Lower lobe of right lung (tissue), 2 donors: ENCODE measurements around the gene WWP2. TPM values are rescaled to one million over a fixed set of nuclear protein-coding genes. Genes with fewer than 3 reads are reported as not detected.

Source experiments
- ATAC-seq, 2 donors: fragments of 200-7000 bp; cut with Tn5 transposase; one replicate each; pipeline ENCODE4 v1.9.1; 2020 to 2022; ENCODE audit warnings: mild to moderate bottlenecking in 2 of 2, moderate library complexity in 2 of 2
- DNase-seq: peaks from one replicate; pipeline ENCODE4 v3.0.0-alpha.2; 2020
- H3K27ac ChIP-seq: fragments of 200-600 bp; one replicate; pipeline ENCODE4 v1.8.0; 2022
- H3K27me3 ChIP-seq: fragments of 200-600 bp; one replicate; pipeline ENCODE4 v1.8.0; 2022; ENCODE audit warnings: low read depth
- H3K36me3 ChIP-seq: fragments of 200-600 bp; one replicate; pipeline ENCODE4 v1.8.0; 2022; ENCODE audit warnings: mild to moderate bottlenecking
- H3K4me1 ChIP-seq: fragments of 200-600 bp; one replicate; pipeline ENCODE4 v1.8.0; 2022
- H3K4me3 ChIP-seq: fragments of 200-600 bp; one replicate; pipeline ENCODE4 v1.8.0; 2022; ENCODE audit warnings: mild to moderate bottlenecking
- H3K9me3 ChIP-seq: fragments of 200-600 bp; one replicate; pipeline ENCODE4 v1.8.0; 2022
- CTCF ChIP-seq: fragments of 200-600 bp; IDR thresholded peaks from one replicate; pipeline ENCODE4 v1.8.0; 2022; ENCODE audit warnings: antibody characterized with exemption, mild to moderate bottlenecking
- intact Hi-C: fragments of 100-400 bp; cut with DNase I; formaldehyde crosslinking; loops from one replicate; pipeline ENCODE4 v1.11.0; 2022
- total RNA-seq: library from RNA; stranded (reverse); fragmentation: NEBNext Ultra II Directional; extraction: Animal tissue kit (Norgen Biotek cat#: 25700); gene quantifications from one replicate; pipeline ENCODE4 v1.2.1, GENCODE V29; 2021
- donor health status: DM: no; HTN: yes; CAD: no; lungs with severe emphysema.

Gene WWP2
- total RNA-seq, 1 donor from 2014 or later: 83.7 TPM

GRCh38 chr16:69928856-69929400 is 166.8 kb downstream of the WWP2 start:
- Histone ChIP-seq H3K27me3 (no peaks in the 10 kb centered on the region), H3K4me3 (no peak overlapping the region), H3K27ac (no peak overlapping the region), H3K9me3 (no peaks in the 10 kb centered on the region), H3K36me3 (peaks cover 78% of the 10 kb centered on the region), H3K4me1 (no peaks in the 10 kb centered on the region)
- peak; percentile 14 for DNase-seq
- no peak for ATAC-seq
- TF ChIP-seq CTCF: no peak
- intact Hi-C loops: loop anchor here (10.0 kb wide), 1 partner anchor 134 kb away; no protein-coding TSS in a partner anchor

DNA sequence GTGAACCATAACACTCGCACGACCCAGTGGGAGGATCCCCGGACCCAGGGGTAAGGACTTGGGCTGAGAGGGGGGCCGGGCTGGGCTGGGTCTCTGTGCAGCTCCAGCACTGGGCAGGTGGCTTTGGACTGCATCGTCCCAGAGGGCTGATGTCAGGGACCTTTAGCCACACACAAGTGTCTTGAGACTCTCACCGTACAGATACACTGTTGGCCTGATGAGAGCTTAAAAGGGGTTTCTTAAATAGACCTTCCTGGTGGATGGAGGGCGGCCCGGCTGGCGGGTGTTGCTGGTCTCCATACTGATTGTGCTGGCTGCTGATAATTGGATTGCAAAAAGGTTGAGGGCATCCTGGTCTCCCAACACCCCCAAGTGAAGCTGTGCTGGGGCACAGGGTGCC is 167.3 kb downstream of the WWP2 start:
- H3K4me1 ChIP-seq: no peaks in the 10 kb centered on the region
- no peaks in the 10 kb centered on the region for H3K27me3 ChIP-seq
- ATAC-seq (no peak), DNase-seq (peak; percentile 36)
- no peak overlapping the region for H3K27ac ChIP-seq
- intact Hi-C loops: loop anchor here (10.0 kb wide), 1 partner anchor 135 kb away; no protein-coding TSS in a partner anchor
- TF ChIP-seq CTCF: no peak
- H3K4me3 ChIP-seq: no peak overlapping the region
- peaks cover 80% of the 10 kb centered on the region for H3K36me3 ChIP-seq
- H3K9me3 ChIP-seq: no peaks in the 10 kb centered on the region

DNA sequence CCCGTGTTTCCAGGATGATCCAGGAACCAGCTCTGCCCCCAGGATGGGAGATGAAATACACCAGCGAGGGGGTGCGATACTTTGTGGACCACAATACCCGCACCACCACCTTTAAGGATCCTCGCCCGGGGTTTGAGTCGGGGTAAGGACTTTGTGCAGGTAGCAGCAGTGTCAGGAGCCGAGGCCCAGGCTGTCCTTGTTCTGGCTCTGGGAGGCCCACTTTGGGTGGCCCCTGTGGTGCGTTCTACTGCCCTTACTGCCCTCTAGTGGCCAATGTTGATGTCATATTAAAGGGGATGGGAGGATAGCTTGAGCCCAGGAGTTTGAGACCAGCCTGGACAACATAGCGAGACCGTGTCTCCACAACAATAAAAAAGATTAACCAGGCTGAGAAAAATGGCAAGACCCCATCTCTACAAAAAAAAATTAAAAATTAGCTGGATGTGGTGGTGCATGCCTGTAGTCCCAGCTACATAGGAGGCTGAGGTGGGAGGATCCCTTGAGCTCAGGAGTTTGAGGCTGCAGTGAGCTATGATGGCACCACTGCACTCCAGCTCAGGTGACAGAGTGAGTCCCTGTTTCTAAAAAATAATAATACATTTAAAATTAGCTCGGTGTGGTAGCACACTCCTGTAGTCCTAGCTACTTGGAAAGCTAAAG is 168.1 kb downstream of the WWP2 start:
- H3K36me3 ChIP-seq: peaks cover 84% of the 10 kb centered on the region
- H3K27ac ChIP-seq: no peak overlapping the region
- no peaks in the 10 kb centered on the region for H3K9me3 ChIP-seq
- no peaks in the 10 kb centered on the region for H3K27me3 ChIP-seq
- peak; percentile 71 for TF ChIP-seq CTCF
- peak; percentile 51 for DNase-seq
- H3K4me3 ChIP-seq: no peak overlapping the region
- intact Hi-C loops: no loop called here
- H3K4me1 ChIP-seq: no peaks in the 10 kb centered on the region
- ATAC-seq: peak; percentile 81 to 82

GRCh38 chr16:69931631-69932030 is 169.5 kb downstream of the WWP2 start:
- no peaks in the 10 kb centered on the region for H3K4me1 ChIP-seq
- H3K27me3 ChIP-seq: no peaks in the 10 kb centered on the region
- peaks cover 85% of the 10 kb centered on the region for H3K36me3 ChIP-seq
- no peak for TF ChIP-seq CTCF
- no peak overlapping the region for H3K4me3 ChIP-seq
- intact Hi-C loops: no loop called here
- H3K9me3 ChIP-seq: no peaks in the 10 kb centered on the region
- DNase-seq: peak; percentile 39
- ATAC-seq: no peak
- no peak overlapping the region for H3K27ac ChIP-seq

GRCh38 chr16:69932228-69932627 is 170.1 kb downstream of the WWP2 start:
- H3K27me3 ChIP-seq: no peaks in the 10 kb centered on the region
- H3K9me3 ChIP-seq: no peaks in the 10 kb centered on the region
- no peak for TF ChIP-seq CTCF
- H3K4me1 ChIP-seq: no peaks in the 10 kb centered on the region
- intact Hi-C loops: no loop called here
- no peak for ATAC-seq
- H3K36me3 ChIP-seq: peaks cover 87% of the 10 kb centered on the region
- no peak overlapping the region for H3K4me3 ChIP-seq
- peak; percentile 14 for DNase-seq
- H3K27ac ChIP-seq: no peak overlapping the region
